ENCODE measurements around the gene OOSP4A.

DNA sequence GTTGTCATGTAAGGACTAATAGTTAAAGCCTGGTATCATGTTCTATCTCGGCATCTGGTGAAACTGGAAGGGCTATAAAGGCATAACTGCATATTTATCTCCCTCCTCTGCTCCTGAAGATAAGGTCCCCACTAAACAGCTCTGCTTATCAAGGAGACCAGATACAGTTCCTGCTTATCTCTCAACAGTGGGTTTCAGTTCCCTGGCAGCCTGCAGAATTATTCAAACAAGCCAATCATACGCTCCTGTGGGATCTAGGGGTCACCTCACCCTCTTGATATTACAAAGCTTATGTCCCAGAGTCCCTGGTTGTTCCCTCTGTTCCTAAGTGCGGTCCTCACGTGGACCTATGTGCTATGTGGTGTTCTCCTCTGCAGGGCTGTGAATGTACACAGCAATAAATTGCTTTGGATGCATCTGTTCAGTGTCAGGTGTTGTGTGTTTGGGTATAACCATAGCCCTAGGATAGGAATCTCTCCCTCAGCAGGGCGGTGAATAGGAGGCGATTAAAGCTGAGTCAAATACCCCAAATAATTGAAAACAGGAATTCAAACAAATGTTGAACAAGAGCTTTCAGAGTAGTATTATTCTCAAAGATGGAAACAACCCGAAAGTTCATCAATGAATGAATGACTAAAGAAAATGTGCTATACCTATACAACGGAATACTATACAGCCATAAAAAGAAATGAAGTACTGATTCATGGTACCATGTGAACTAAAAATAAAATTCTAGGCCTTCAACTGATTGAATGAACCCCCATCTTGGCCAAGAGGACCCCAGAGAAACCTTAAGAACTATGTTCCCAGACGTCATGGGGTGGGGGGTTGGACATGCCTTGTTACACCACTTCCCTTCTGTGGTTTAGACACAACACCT is 3.1 kb upstream of the OOSP4A start:
- TF ChIP-seq, protein P1, sequence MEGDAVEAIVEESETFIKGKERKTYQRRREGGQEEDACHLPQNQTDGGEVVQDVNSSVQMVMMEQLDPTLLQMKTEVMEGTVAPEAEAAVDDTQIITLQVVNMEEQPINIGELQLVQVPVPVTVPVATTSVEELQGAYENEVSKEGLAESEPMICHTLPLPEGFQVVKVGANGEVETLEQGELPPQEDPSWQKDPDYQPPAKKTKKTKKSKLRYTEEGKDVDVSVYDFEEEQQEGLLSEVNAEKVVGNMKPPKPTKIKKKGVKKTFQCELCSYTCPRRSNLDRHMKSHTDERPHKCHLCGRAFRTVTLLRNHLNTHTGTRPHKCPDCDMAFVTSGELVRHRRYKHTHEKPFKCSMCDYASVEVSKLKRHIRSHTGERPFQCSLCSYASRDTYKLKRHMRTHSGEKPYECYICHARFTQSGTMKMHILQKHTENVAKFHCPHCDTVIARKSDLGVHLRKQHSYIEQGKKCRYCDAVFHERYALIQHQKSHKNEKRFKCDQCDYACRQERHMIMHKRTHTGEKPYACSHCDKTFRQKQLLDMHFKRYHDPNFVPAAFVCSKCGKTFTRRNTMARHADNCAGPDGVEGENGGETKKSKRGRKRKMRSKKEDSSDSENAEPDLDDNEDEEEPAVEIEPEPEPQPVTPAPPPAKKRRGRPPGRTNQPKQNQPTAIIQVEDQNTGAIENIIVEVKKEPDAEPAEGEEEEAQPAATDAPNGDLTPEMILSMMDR (IDR thresholded peaks at IDR 0.05; ENCODE audit: insufficient read depth, low read depth, low read length) = no peak
- no peak for TF ChIP-seq EZH2 (IDR thresholded peaks at IDR 0.05; ENCODE audit: insufficient read depth, low read length)

Measured in astrocyte (in vitro differentiated cells and primary cell).